ENCODE measurements around the gene EMP2. TPM values are rescaled to one million over a fixed set of nuclear protein-coding genes. Genes with fewer than 3 reads are reported as not detected.

Gene EMP2
- total RNA-seq, 1 experiment from 2014 or later = 14.4 TPM

DNA sequence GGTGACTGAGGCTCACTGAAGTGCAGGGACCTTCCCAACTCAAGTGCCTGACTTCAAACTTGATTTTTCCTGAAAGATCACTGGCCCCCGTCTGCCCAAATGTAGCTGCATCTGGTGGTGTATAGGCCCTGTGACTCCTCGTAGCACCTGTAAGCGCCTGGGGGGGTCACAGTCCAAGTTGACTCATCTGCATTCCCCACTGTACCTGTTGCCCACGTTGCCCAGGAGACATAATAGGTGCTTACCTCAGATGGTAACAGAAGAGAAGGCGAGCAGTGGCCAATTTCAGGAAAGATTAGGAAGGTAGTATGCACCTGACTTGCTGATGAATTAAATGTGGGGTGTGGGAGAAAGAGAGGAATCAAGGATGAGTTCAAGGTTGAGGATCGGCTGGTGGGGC lies 44.1 kb upstream of the EMP2 start:
- Histone ChIP-seq H3K9ac (ENCODE audit: extremely low read depth, insufficient read length, low read length) (no peak overlapping the region), H3K23ac (ENCODE audit: insufficient read length, low read depth, low read length) (no peak overlapping the region), H2BK120ac (ENCODE audit: low read depth, low read length, poor library complexity, severe bottlenecking) (no peak overlapping the region), H3K27me3 (ENCODE audit: insufficient read depth, low read length) (no peaks in the 10 kb centered on the region), H4K20me1 (ENCODE audit: control insufficient read depth, insufficient read depth, insufficient read length) (no peaks in the 10 kb centered on the region), H2AK5ac (ENCODE audit: insufficient read length, low read length) (no peak overlapping the region), H4K5ac (ENCODE audit: insufficient read length, low read depth, low read length) (no peak overlapping the region), H3T11ph (ENCODE audit: low read length) (no peak overlapping the region), H3K27ac (ENCODE audit: insufficient read length, low read depth, low read length) (no peak overlapping the region), H2BK15ac (ENCODE audit: low read depth, low read length) (no peak overlapping the region), H3K4ac (ENCODE audit: low read depth, low read length) (no peak overlapping the region), H3K14ac (ENCODE audit: insufficient read depth, low read length) (no peak overlapping the region), H3K79me1 (ENCODE audit: insufficient read depth, low read depth, low read length, poor library complexity, severe bottlenecking) (no peaks in the 10 kb centered on the region), H2BK5ac (ENCODE audit: insufficient read length, low read length) (no peak overlapping the region), H3K79me2 (ENCODE audit: insufficient read depth, low read length) (no peaks in the 10 kb centered on the region; the same call in 1 of the 2 replicates), H3K4me2 (ENCODE audit: insufficient read depth, insufficient read length, low read length) (no peak overlapping the region), H2BK12ac (ENCODE audit: insufficient read length, low read depth, low read length) (no peak overlapping the region), H4K91ac (ENCODE audit: insufficient read length, low read depth, low read length) (no peak overlapping the region), H3K23me2 (ENCODE audit: insufficient read length, low read depth, low read length, poor library complexity, severe bottlenecking) (no peaks in the 10 kb centered on the region), H3K9me3 (ENCODE audit: control insufficient read depth, low read depth, low read length) (no peaks in the 10 kb centered on the region), H2AFZ (ENCODE audit: low read length) (no peak overlapping the region), H4K8ac (replicated peaks; ENCODE audit: insufficient read length, low read depth, low read length) (no peak overlapping the region), H3K18ac (ENCODE audit: insufficient read length, low read depth, low read length) (no peak overlapping the region), H2BK20ac (ENCODE audit: low read depth, low read length, poor library complexity, severe bottlenecking) (no peak overlapping the region), H3K4me1 (ENCODE audit: insufficient read depth, low read length) (no peaks in the 10 kb centered on the region; the same call in 1 of the 2 replicates), H3K56ac (ENCODE audit: insufficient read length, low read depth, low read length) (no peak overlapping the region)
- DNase-seq = no peak
- peaks cover 8 to 18% of the 10 kb centered on the region in 2 experiments for H3K4me1 Mint-ChIP-seq
- WGBS (ENCODE audit: extremely low coverage, insufficient read length, low lambda C conversion rate) = no CpG with 5 or more reads among the region's 6 CpGs
- no peaks in the 10 kb centered on the region for H3K36me3 Mint-ChIP-seq (ENCODE audit: insufficient read depth in 1 of 3, low read depth in 3 of 3)
- H3K4me3 Mint-ChIP-seq = no peak overlapping the region
- TF ChIP-seq, protein P1, sequence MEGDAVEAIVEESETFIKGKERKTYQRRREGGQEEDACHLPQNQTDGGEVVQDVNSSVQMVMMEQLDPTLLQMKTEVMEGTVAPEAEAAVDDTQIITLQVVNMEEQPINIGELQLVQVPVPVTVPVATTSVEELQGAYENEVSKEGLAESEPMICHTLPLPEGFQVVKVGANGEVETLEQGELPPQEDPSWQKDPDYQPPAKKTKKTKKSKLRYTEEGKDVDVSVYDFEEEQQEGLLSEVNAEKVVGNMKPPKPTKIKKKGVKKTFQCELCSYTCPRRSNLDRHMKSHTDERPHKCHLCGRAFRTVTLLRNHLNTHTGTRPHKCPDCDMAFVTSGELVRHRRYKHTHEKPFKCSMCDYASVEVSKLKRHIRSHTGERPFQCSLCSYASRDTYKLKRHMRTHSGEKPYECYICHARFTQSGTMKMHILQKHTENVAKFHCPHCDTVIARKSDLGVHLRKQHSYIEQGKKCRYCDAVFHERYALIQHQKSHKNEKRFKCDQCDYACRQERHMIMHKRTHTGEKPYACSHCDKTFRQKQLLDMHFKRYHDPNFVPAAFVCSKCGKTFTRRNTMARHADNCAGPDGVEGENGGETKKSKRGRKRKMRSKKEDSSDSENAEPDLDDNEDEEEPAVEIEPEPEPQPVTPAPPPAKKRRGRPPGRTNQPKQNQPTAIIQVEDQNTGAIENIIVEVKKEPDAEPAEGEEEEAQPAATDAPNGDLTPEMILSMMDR (conservative IDR thresholded peaks at IDR 0.05) = no peak
- H3K27me3 Mint-ChIP-seq (ENCODE audit: low read depth) = no peaks in the 10 kb centered on the region
- no peaks in the 10 kb centered on the region; a peak in 1 of 5 replicates for H3K9me3 Mint-ChIP-seq
- H3K27ac Mint-ChIP-seq = no peak overlapping the region

Data from H9 (cell line).